Endothelial cell (in vitro differentiated cells): ENCODE measurements around the gene ENPEP. TPM values are rescaled to one million over a fixed set of nuclear protein-coding genes. Genes with fewer than 3 reads are reported as not detected.

Experiments
- DNase-seq: peaks from one replicate; pipeline ENCODE4 v3.0.0; 2021; ENCODE audit warnings: low spot score
- H3K27ac Mint-ChIP-seq: one replicate; pipeline ENCODE4 v1.8.0; 2021; ENCODE audit warnings: mixed read lengths, inconsistent platforms; ENCODE audit not compliant: unreplicated experiment
- H3K27me3 Mint-ChIP-seq: one replicate; pipeline ENCODE4 v1.8.0; 2021; ENCODE audit warnings: mild to moderate bottlenecking, moderate library complexity, mixed read lengths, inconsistent platforms; ENCODE audit not compliant: unreplicated experiment
- H3K36me3 Mint-ChIP-seq: one replicate; pipeline ENCODE4 v1.8.0; 2021; ENCODE audit warnings: mild to moderate bottlenecking, low read depth, mixed read lengths, inconsistent platforms; ENCODE audit not compliant: unreplicated experiment
- H3K4me1 Mint-ChIP-seq: one replicate; pipeline ENCODE4 v1.8.0; 2021; ENCODE audit warnings: mild to moderate bottlenecking, mixed read lengths, inconsistent platforms; ENCODE audit not compliant: unreplicated experiment
- H3K4me3 Mint-ChIP-seq: one replicate; pipeline ENCODE4 v1.8.0; 2021; ENCODE audit warnings: mild to moderate bottlenecking, mixed read lengths, inconsistent platforms; ENCODE audit not compliant: unreplicated experiment
- H3K9me3 Mint-ChIP-seq: one replicate; pipeline ENCODE4 v1.8.0; 2021; ENCODE audit warnings: mixed read lengths, inconsistent platforms; ENCODE audit not compliant: unreplicated experiment
- CTCF ChIP-seq: fragments of 200-600 bp; sonication (generic); IDR thresholded peaks from one replicate; pipeline ENCODE4 v1.5.0; 2021; ENCODE audit warnings: antibody characterized with exemption; ENCODE audit not compliant: unreplicated experiment
- total RNA-seq: library from RNA; stranded (reverse); fragmentation: NEBNext Ultra II Directional; extraction: Animal tissue kit (Norgen Biotek cat#: 25700); gene quantifications from one replicate; pipeline ENCODE4 v1.2.1, GENCODE V29; 2021; ENCODE audit not compliant: unreplicated experiment

Gene ENPEP
- total RNA-seq, 1 donor from 2014 or later: 3.5 TPM

- H3K9me3 Mint-ChIP-seq: no peaks in the 10 kb centered on the region
- no peak overlapping the region for H3K27ac Mint-ChIP-seq
- DNase-seq: no peak
- no peaks in the 10 kb centered on the region for H3K36me3 Mint-ChIP-seq
- H3K27me3 Mint-ChIP-seq: no peaks in the 10 kb centered on the region
- no peak for TF ChIP-seq CTCF
- H3K4me3 Mint-ChIP-seq: no peak overlapping the region
- H3K4me1 Mint-ChIP-seq: no peaks in the 10 kb centered on the region
Observed at GRCh38 chr4:110503270-110504083, 27.5 kb downstream of the ENPEP start.

- Mint-ChIP-seq H3K9me3 (no peaks in the 10 kb centered on the region), H3K27ac (no peak overlapping the region), H3K4me1 (no peaks in the 10 kb centered on the region), H3K4me3 (no peak overlapping the region), H3K27me3 (no peaks in the 10 kb centered on the region), H3K36me3 (no peaks in the 10 kb centered on the region)
- no peak for TF ChIP-seq CTCF
- no peak for DNase-seq
Observed at GRCh38 chr4:110504084-110504435, 28.1 kb downstream of the ENPEP start.

GRCh38 chr4:110505440-110505839, 29.5 kb downstream of the ENPEP start:
- H3K4me3 Mint-ChIP-seq: no peak overlapping the region
- H3K9me3 Mint-ChIP-seq: no peaks in the 10 kb centered on the region
- TF ChIP-seq CTCF: no peak
- H3K36me3 Mint-ChIP-seq: no peaks in the 10 kb centered on the region
- DNase-seq: no peak
- H3K4me1 Mint-ChIP-seq: no peaks in the 10 kb centered on the region
- H3K27me3 Mint-ChIP-seq: no peaks in the 10 kb centered on the region
- no peak overlapping the region for H3K27ac Mint-ChIP-seq

- TF ChIP-seq CTCF: no peak
- no peak for DNase-seq
- Mint-ChIP-seq H3K4me3 (no peak overlapping the region), H3K4me1 (no peaks in the 10 kb centered on the region), H3K36me3 (no peaks in the 10 kb centered on the region), H3K9me3 (no peaks in the 10 kb centered on the region), H3K27me3 (no peaks in the 10 kb centered on the region), H3K27ac (no peak overlapping the region)
Observed at GRCh38 chr4:110508827-110509710, 33.1 kb downstream of the ENPEP start.

- Mint-ChIP-seq H3K9me3 (no peaks in the 10 kb centered on the region), H3K27me3 (no peaks in the 10 kb centered on the region), H3K4me1 (no peaks in the 10 kb centered on the region), H3K36me3 (no peaks in the 10 kb centered on the region), H3K27ac (no peak overlapping the region), H3K4me3 (no peak overlapping the region)
- no peak for TF ChIP-seq CTCF
- no peak for DNase-seq
Observed at GRCh38 chr4:110510277-110510676, 34.3 kb downstream of the ENPEP start.
